ENCODE data around the gene FAM149A. TPM values are rescaled to one million over a fixed set of nuclear protein-coding genes. Genes with fewer than 3 reads are reported as not detected.

Gene FAM149A
- 24.1 and 26.6 TPM in 2 replicates for total RNA-seq (2014; rRNA removed; shearing (Covaris generic))

- peak; percentile 75 for DNase-seq (ENCODE audit: low spot score)
Observed at GRCh38 chr4:186104114-186104889, at the start of gene FAM149A. TSS of gene FAM149A (plus strand) at chr4:186104704.

GRCh38 chr4:186058253-186058979 lies 46.1 kb upstream of the FAM149A start:
- DNase-seq (ENCODE audit: low spot score): no peak

- DNase-seq (ENCODE audit: low spot score): no peak
Observed at GRCh38 chr4:186058980-186059316, 45.6 kb upstream of the FAM149A start.

GRCh38 chr4:186061921-186062320 lies 42.6 kb upstream of the FAM149A start:
- DNase-seq (ENCODE audit: low spot score): no peak

- DNase-seq (ENCODE audit: low spot score): peak; percentile 76
Observed at GRCh38 chr4:186067757-186068385, 36.6 kb upstream of the FAM149A start.

GRCh38 chr4:186068581-186069348 lies 35.7 kb upstream of the FAM149A start, which contains the start of gene TLR3:
TSS of gene TLR3 (plus strand) at chr4:186069156. CDS start at chr4:186076620, 7,464 bp downstream.
- DNase-seq (ENCODE audit: low spot score): peak; percentile 36

- DNase-seq (ENCODE audit: low spot score): no peak
Observed at GRCh38 chr4:186069729-186070128, 34.8 kb upstream of the FAM149A start.

GRCh38 chr4:186072516-186072915 lies 32.0 kb upstream of the FAM149A start:
- DNase-seq (ENCODE audit: low spot score): no peak

- DNase-seq (ENCODE audit: low spot score): no peak
Observed at GRCh38 chr4:186074189-186074588, 30.3 kb upstream of the FAM149A start.

- no peak for DNase-seq (ENCODE audit: low spot score)
Observed at GRCh38 chr4:186078981-186079638, 25.4 kb upstream of the FAM149A start.

DNA sequence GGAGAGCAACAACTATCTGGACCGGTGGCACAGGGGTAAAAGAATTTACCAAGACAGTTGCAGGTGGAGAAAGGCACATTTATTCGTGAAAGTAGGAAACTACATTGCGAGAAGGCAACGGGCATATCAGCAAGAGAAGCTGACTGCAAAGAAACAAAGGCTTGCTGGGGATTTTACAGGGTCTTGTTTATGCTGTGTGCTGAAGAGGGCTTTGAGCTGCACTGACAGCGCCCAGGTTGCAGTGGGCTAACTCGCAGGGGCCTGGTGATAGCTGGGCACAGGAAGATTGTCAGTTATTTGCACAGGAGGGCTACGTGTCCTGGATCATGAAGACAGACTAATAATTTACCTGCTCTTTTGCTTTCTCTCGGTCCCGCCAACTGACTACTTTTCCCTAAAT lies 24.8 kb upstream of the FAM149A start:
- DNase-seq (ENCODE audit: low spot score): no peak

- no peak for DNase-seq (ENCODE audit: low spot score)
Observed at GRCh38 chr4:186081202-186081807, 23.2 kb upstream of the FAM149A start.

GRCh38 chr4:186082221-186082620 lies 22.3 kb upstream of the FAM149A start:
- no peak for DNase-seq (ENCODE audit: low spot score)

DNA sequence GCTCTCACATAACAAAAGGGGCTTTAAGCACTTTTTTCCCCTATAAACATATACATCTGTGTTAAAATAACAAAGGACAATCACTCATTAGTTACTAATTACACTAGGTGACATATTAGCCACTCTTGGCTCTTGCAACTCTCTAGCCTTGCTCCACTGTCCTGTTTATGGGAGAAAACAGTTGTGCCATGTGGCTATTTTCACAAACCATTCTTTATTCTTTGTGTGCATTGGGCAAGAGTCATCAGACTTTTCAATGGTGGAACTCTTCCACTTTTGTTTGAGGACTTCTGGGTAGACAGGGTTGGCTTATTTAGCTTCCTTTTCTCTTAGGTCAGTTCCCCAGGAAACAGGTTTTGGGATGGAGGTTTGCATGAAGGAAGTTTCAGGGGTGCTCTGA lies 16.0 kb upstream of the FAM149A start:
- DNase-seq (ENCODE audit: low spot score): no peak

DNA sequence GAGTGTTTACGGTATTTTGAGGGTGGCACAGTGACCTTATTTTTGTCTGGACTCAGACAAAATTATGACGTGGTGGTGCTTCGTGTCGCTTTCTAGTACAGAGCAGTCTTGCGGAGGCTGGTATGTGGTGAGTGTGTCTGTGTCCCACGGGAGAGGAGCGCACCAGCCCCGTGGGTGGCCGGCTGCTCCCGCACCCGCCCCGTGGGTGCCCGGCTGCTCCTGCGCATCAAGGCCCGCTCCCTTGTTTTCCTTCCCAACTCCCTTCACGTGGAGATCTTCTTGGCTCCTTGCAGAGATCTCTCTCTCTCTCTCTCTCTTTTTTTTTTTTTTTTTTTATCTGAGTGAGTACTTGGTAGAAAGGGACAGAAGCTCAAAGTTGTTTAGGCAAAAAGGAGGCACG lies 12.2 kb upstream of the FAM149A start:
- no peak for DNase-seq (ENCODE audit: low spot score)

DNA sequence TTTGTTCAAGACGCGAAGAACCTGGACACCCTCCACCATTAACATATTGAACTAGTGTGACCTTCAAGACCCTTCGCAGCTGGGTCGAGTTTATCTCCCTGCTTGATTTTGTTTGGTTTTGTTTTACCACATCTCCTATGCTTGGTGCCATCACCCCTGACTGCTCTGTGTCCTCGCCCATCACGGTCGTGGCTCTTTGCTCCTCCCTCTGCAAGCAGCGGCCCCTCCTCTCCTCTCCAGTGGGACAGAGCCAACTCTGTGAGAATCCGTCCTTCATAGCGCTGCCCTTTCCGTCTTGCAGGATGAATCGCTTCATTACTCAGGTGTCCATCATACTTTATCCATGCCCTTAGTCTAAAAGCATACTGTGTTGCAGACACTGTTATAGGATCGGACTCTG lies 9.1 kb upstream of the FAM149A start:
- no peak for DNase-seq (ENCODE audit: low spot score)

DNA sequence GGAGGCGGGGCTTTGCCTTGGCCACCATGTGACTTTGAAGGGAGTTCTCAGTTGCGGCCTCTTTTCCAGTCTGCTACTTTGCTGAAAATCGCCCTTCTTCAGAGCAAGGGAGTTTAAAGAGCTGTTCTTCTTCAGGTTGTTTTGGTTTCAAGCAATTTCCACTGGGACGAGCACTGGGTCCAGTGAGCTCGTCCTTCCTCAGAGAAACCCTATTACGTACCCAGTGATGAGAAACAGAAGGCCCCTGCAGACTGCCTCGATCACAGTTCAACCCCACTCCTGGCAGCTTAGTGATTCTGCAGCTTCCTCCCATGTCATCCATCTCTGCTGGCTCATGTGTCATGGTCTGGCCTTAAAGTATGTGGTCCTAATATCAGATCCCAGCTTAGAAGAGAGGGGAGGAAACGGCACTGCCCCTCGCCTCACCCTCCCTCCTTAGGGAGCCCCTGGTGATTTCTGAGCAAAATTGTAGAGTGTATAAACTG lies 7.8 kb upstream of the FAM149A start:
- DNase-seq (ENCODE audit: low spot score): no peak

DNA sequence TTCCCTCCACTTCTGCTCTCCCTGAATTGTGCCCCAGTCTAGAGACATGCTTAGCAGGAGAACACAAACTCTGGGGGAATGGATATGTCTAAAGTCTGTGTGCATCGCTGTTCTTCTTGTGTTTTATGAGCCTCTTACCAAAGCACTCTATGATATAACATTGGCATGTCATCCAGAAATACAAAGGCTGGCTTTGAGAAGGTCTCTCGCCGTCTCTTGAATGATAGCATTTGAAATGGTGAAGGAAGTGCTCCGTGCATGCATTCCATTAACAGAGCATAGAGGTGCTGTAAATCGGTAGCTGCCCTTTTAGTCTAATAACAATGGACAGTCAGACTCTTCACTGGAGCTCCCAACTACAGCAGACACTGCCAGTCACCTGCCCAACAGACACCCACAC lies 7.1 kb upstream of the FAM149A start:
- DNase-seq (ENCODE audit: low spot score): no peak

DNA sequence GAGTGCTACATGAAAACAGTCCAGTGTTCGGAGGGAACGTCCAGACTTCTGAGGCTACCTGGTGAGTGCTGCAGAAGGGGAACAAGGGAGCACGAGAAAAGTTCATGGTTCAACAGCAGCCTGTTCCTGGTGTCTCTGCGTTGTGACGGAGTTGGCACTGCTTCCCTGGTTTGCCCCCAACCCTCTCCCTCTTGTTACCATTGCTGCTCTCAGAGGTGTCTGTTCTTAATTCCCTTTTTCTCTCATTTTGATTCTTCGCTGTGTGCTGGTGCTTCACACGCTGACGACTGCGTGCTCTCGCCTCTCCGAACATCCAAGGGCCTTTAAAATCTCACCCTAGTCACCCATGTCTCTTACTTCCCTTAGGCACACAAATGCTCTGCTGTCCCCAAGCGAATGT lies 1.6 kb upstream of the FAM149A start:
- no peak for DNase-seq (ENCODE audit: low spot score)

DNA sequence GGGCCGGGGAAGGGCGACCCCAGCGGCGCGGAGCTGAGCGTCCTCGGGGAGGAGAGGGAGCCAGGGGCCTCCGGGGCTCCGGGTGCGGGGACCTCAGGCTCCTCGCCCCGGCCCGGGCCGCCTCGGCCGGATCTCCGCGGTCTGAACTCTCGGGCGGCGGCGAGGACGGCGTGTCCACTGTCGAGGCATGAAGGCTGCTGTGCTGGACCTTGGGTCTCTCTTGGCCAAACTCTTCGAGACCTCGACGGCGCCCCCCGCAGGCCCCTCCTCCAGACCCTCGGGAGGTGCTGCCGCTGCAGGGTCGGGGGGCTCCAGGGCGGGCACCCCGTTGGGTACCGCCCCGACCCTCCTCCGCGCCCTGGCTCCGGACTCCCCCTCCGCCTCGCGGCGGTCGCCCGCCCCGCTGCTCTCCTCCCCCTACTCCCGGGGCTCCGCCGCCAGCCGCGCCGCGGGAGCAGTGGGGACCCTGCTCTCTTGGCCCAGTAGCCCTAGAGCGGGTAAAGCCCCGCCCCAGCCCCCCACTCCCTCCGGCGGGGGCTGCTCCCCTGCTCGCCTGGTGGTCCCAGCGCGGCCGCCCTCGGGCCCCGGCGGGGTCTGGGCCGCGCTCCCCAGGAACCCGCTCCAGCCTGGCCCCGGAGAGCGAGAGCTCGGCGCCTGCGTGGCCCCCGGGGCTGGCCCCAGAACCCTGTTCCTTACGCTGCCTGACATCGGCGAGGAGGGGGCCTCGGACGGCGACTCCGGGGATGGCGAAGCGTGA lies 564 bp downstream of the FAM149A start:
- peak; percentile 15 for DNase-seq (ENCODE audit: low spot score)
